GM12801 (cell line): ENCODE measurements around the gene RSPH6A.

Experiments
- TF ChIP-seq, protein P1 (sequence below): IDR thresholded peaks from one replicate; pipeline ENCODE4 v1.5.1; 2011; ENCODE audit warnings: control low read depth; ENCODE audit not compliant: insufficient read length; ENCODE audit errors: extremely low read depth

RSPH6A gene

DNA sequence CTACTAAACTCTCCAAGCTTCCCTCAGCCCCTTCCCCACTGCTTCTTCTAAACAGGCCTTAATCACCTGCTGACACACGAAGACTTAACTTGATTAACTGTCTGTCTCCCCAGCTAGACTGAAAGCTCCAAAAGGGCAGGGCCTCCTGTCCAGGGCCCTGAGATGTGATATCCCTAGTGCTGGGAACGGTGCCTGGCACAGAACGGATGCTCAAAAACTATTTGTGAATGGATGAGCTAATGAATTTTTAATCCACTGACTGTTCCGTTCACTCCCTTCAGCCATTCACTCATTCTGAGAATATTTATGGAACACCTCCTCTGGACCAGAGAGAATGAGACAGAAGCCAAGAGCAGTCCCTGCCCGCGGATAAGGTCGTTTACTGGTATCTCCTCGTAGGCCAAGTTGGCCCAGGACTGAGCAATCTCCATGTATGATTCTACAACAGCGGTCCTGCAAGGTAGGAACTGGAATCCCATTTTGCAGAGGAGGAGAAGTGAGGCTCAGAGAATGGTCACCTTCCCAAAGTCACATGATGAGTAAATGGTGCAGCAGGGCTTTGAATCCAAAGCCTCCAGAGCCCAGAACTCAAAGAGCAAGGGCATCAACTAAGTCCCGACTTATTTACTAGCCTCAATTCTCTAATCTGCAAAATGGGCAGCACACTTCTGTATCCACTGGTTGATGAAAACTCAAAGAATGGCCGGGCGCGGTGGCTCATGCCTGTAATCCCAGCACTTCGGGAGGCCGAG, 25.9 kb downstream of the RSPH6A start:
- TF ChIP-seq, protein P1, sequence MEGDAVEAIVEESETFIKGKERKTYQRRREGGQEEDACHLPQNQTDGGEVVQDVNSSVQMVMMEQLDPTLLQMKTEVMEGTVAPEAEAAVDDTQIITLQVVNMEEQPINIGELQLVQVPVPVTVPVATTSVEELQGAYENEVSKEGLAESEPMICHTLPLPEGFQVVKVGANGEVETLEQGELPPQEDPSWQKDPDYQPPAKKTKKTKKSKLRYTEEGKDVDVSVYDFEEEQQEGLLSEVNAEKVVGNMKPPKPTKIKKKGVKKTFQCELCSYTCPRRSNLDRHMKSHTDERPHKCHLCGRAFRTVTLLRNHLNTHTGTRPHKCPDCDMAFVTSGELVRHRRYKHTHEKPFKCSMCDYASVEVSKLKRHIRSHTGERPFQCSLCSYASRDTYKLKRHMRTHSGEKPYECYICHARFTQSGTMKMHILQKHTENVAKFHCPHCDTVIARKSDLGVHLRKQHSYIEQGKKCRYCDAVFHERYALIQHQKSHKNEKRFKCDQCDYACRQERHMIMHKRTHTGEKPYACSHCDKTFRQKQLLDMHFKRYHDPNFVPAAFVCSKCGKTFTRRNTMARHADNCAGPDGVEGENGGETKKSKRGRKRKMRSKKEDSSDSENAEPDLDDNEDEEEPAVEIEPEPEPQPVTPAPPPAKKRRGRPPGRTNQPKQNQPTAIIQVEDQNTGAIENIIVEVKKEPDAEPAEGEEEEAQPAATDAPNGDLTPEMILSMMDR = no peak

DNA sequence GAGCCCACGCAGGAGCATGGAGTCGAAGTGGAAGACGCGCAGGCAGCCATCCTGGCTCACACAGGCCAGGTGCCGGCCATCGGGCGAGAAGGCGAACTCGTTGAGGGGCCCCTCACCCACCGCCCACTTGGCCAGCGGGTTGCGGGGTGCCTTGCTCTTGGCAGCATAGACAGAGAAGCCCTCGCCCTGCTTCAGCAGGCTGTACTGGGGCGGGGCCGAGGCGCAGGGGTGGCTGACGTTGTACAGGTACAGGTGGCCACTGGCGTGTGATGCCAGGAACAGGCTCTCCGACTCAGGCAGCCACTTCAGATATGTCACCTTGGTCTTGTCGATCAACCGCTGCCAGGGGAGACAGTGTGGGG, 28.6 kb downstream of the RSPH6A start:
- TF ChIP-seq, protein P1 = no peak

DNA sequence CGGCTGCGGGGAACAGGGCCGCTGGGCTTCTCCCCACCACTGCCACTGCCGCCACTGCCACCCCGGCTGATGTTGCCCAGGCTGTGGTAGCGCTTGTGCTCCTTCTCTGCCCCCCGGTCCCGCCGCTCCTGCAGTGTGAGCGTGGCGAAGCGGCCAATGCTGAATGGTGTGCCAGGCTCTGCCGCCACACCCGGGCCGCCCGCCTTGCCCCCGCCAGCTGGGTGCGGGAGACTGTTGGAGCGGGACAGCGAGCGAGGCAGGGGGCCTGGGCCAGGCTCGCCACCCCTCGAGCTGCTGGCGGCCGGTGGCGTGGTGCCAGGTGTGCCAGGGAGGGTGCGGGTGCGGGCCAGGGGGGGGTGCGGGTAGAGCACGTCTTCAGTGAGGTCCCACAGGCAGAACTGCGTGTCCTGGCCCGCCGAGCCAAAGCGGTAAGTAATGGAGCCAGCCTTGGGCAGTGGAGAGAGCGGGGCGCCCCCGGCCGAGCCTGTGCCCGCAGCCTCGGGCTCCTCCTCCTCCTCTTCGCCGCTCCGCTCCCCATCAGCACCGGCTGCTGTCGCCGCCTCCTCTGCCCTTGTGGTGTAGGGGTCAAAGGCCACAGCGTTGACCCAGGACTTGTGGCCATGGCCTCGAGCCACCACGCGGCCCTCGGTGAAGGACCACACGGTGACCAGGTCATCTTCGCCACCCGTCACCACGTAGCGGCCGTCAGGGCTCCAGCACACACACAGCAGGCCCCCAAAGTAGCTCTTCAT, 29.2 kb downstream of the RSPH6A start:
- TF ChIP-seq, protein P1 = no peak

DNA sequence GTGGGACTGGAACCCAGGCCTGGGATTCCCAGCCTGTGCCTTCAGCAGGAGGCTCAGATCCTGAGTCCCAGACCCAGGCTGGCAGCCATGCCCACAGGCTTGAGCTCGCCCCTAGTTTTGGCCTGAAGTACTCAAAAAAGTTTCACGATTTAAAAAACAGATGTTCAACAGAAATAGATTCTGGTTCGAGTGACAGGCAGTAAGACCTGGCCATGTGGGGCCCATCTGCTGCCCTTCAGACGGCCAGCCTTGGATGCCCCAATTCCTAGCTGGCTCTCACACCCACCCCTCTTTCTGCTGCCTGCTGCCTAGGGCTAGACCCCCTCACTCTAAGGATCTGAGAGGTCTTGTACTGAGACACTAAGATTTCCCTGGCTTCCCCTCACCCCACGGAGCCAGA, 30.0 kb downstream of the RSPH6A start:
- TF ChIP-seq, protein P1 = no peak

DNA sequence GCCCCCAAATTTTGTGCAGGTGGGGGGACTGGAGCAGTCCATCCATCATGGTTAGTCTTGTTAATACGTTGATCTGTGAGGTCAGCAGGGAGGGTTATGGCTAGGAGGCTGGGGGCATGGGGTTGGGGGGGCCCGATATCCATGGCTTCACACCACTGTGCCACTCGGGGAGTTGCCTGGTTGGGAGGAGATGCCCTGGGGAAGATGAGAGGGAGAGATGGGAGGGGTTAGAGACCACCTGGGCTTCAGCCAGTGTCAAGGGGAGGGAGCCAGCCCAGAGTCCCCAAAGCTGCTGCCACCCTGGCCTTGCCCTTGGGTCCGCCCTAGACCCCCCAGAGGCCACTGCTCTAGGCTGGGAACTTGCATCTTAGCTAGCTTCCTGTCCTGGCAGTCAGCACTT, 31.0 kb downstream of the RSPH6A start:
- TF ChIP-seq, protein P1 = no peak

DNA sequence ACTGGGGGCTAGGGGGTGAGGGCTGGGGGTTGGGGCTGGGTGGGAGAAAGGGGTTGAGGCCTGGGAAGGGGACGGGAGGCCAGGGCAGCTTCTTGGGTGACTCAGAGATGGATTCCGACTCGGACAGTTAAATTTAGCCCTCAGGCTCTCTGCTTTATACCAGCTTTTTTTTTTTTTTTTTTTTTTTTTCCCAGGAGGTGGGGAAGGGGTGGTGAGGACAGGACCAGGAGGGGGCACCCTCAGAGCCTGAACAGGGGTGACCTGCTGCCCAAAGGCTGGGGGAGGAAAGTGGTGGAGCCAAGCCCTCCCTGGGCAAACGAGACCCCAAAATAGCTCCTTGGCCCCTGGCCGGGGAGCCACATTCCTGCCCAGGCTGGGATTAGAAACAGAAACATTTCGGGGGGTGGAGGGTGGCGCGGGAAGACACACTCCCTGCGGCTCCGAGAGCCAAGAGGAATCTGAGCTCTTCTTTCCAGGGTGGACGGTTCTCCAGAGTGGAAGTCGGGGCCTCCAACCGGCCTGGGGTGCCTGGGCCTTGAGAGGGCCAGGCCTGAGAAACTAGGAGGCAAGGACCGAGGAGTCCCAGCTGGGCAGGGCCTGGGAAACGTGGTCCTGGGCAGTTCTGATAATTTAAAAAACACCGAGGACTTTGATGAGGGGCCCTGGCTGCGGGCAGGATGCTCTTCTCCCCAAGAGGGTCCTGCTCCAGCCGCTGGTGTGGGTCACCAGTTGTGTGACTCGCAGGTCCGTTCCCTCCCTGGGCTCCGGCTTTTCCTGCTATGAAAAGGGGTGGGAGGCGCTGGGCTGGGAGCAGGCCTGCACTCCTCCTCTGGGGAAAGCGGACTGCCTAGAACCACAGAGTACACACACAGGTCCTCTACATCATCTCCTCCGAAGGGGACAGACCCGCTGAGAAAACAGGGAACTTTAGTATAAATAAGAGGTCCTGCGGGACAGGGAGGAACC, 32.0 kb downstream of the RSPH6A start:
- TF ChIP-seq, protein P1 = no peak
